ENCODE data around the gene LTBP4. TPM values are rescaled to one million over a fixed set of nuclear protein-coding genes. Genes with fewer than 3 reads are reported as not detected.

The LTBP4 gene
- 31.6 TPM for total RNA-seq

GRCh38 chr19:40601134-40601974, at the start of gene LTBP4:
LTBP4 (plus strand) TSS chr19:40601369; CDS start chr19:40601388, 19 bp downstream.

GRCh38 chr19:40576585-40577451, 24.4 kb upstream of the LTBP4 start, which contains the start of gene SHKBP1:
SHKBP1 (plus strand) TSS chr19:40576873; CDS start chr19:40576900, 27 bp downstream.

Other genes starting within 250 kb of the LTBP4 start
- 0.31 TPM for gene HIPK4, start 211.2 kb upstream of the LTBP4 start, total RNA-seq
- gene PRX, start 188.0 kb upstream of the LTBP4 start, total RNA-seq = 1.9 TPM
- 1.3 TPM for gene SERTAD1, start 175.4 kb upstream of the LTBP4 start, total RNA-seq
- gene SERTAD3, start 157.0 kb upstream of the LTBP4 start, total RNA-seq = 5.6 TPM
- gene BLVRB, start 135.6 kb upstream of the LTBP4 start, total RNA-seq = 11.3 TPM
- 42.6 TPM for gene SPTBN4, start 134.4 kb upstream of the LTBP4 start, total RNA-seq
- 3.4 TPM for gene SHKBP1, start 24.5 kb upstream of the LTBP4 start, total RNA-seq
- 39.8 TPM for gene NUMBL, start 89.3 kb downstream of the LTBP4 start, total RNA-seq
- 40.7 TPM for gene COQ8B, start 115.5 kb downstream of the LTBP4 start, total RNA-seq
- gene ITPKC, start 115.7 kb downstream of the LTBP4 start, total RNA-seq = 7.5 TPM
- 0.94 TPM for gene ACTMAP, start 149.1 kb downstream of the LTBP4 start, total RNA-seq
- gene SNRPA, start 149.8 kb downstream of the LTBP4 start, total RNA-seq = 35.7 TPM
- not detected for gene MIA, start 174.2 kb downstream of the LTBP4 start, total RNA-seq
- gene RAB4B, start 176.9 kb downstream of the LTBP4 start, total RNA-seq = 11.9 TPM
- 80.1 TPM for gene EGLN2, start 197.8 kb downstream of the LTBP4 start, total RNA-seq
- gene CYP2A6, start 249.1 kb downstream of the LTBP4 start, total RNA-seq = not detected

Measured in parietal lobe (tissue), 1 donor.